Neural progenitor cell (in vitro differentiated cells): ENCODE results near the gene JPT2.

Experiments
- EZH2 ChIP-seq: fragments of 200-600 bp; sonication (generic); IDR thresholded peaks from 2 replicates; pipeline ENCODE4 v1.6.1; 2017; ENCODE audit warnings: antibody characterized with exemption, mild to moderate bottlenecking, moderate library complexity
- EZH2phosphoT487 ChIP-seq: fragments of 200-600 bp; sonication (generic); IDR thresholded peaks from 2 replicates; pipeline ENCODE4 v1.6.1; 2017; ENCODE audit warnings: antibody characterized with exemption
- TF ChIP-seq, protein P1 (sequence below): fragments of 200-600 bp; sonication (generic); IDR thresholded peaks from 2 replicates; pipeline ENCODE4 v1.5.1; 2017; ENCODE audit warnings: antibody characterized with exemption, mild to moderate bottlenecking

- TF ChIP-seq, protein P1, sequence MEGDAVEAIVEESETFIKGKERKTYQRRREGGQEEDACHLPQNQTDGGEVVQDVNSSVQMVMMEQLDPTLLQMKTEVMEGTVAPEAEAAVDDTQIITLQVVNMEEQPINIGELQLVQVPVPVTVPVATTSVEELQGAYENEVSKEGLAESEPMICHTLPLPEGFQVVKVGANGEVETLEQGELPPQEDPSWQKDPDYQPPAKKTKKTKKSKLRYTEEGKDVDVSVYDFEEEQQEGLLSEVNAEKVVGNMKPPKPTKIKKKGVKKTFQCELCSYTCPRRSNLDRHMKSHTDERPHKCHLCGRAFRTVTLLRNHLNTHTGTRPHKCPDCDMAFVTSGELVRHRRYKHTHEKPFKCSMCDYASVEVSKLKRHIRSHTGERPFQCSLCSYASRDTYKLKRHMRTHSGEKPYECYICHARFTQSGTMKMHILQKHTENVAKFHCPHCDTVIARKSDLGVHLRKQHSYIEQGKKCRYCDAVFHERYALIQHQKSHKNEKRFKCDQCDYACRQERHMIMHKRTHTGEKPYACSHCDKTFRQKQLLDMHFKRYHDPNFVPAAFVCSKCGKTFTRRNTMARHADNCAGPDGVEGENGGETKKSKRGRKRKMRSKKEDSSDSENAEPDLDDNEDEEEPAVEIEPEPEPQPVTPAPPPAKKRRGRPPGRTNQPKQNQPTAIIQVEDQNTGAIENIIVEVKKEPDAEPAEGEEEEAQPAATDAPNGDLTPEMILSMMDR, result no peak
- TF ChIP-seq EZH2phosphoT487 (no peak), EZH2 (no peak)
Measured at GRCh38 chr16:1654505-1655268, 23.4 kb upstream of the JPT2 start.
